NT2/D1 (cell line): ENCODE measurements around the gene DIP2C.
"Not testable (repeated sequence)": the region's sequence is repeated elsewhere in the genome, so short reads cannot be mapped to it uniquely, and the experiment has no call there.

Source experiments
- DNase-seq: peaks from one replicate; pipeline ENCODE4 v3.0.0-alpha.2; 2011; ENCODE audit warnings: low read depth, low spot score
- H3K27me3 ChIP-seq: 2 replicates; pipeline ENCODE4 v1.6.0; 2011; ENCODE audit warnings: mild to moderate bottlenecking; ENCODE audit not compliant: insufficient read length, insufficient read depth
- H3K36me3 ChIP-seq: 2 replicates; pipeline ENCODE4 v1.6.1; 2011; ENCODE audit warnings: mild to moderate bottlenecking, low read length, mixed read lengths; ENCODE audit not compliant: insufficient read depth, insufficient read length
- H3K4me1 ChIP-seq: 2 replicates; pipeline ENCODE4 v1.5.1; 2011; ENCODE audit not compliant: insufficient read depth, insufficient read length
- H3K4me3 ChIP-seq: 2 replicates; pipeline ENCODE4 v1.5.1; 2011; ENCODE audit warnings: low read depth; ENCODE audit not compliant: insufficient read length
- H3K9ac ChIP-seq: 2 replicates; pipeline ENCODE4 v1.6.0; 2011; ENCODE audit warnings: low read depth; ENCODE audit not compliant: insufficient read length
- H3K9me3 ChIP-seq: 2 replicates; pipeline ENCODE4 v1.5.1; 2011; ENCODE audit warnings: mild to moderate bottlenecking, low read length; ENCODE audit not compliant: insufficient read depth
- SUZ12 ChIP-seq: IDR thresholded peaks from 2 replicates; pipeline ENCODE4 v1.6.1; 2011; ENCODE audit not compliant: insufficient read length, insufficient read depth; ENCODE audit errors: extremely low read depth
- YY1 ChIP-seq: IDR thresholded peaks from 2 replicates; pipeline ENCODE4 v1.6.1; 2011; ENCODE audit not compliant: insufficient read length, insufficient read depth
- ZNF274 ChIP-seq: IDR thresholded peaks from 2 replicates; pipeline ENCODE4 v1.6.1; 2011; ENCODE audit warnings: mild to moderate bottlenecking, low read depth, low read length

DIP2C gene

GRCh38 chr10:327889-328852 lies 361.3 kb downstream of the DIP2C start:
- H3K9me3 ChIP-seq = no peaks in the 10 kb centered on the region
- no peaks in the 10 kb centered on the region for H3K4me1 ChIP-seq
- no peak overlapping the region for H3K4me3 ChIP-seq
- TF ChIP-seq ZNF274 = no peak
- no peaks in the 10 kb centered on the region for H3K27me3 ChIP-seq
- H3K9ac ChIP-seq = no peak overlapping the region
- DNase-seq = no peak
- no peaks in the 10 kb centered on the region for H3K36me3 ChIP-seq

- H3K9ac ChIP-seq = no peak overlapping the region
- no peak for DNase-seq
- no peaks in the 10 kb centered on the region for H3K36me3 ChIP-seq
- no peaks in the 10 kb centered on the region for H3K9me3 ChIP-seq
- no peaks in the 10 kb centered on the region for H3K27me3 ChIP-seq
- no peak overlapping the region for H3K4me3 ChIP-seq
- H3K4me1 ChIP-seq = no peaks in the 10 kb centered on the region
- TF ChIP-seq ZNF274 (no peak), SUZ12 (no peak), YY1 (no peak)
These were observed 362.4 kb downstream of the DIP2C start for GRCh38 chr10:326894-327635.

GRCh38 chr10:326350-326749 lies 363.1 kb downstream of the DIP2C start:
- no peaks in the 10 kb centered on the region for H3K36me3 ChIP-seq
- no peaks in the 10 kb centered on the region for H3K4me1 ChIP-seq
- H3K9me3 ChIP-seq = no peaks in the 10 kb centered on the region
- no peak overlapping the region for H3K4me3 ChIP-seq
- no peaks in the 10 kb centered on the region for H3K27me3 ChIP-seq
- TF ChIP-seq YY1 (no peak), ZNF274 (no peak), SUZ12 (no peak)
- no peak for DNase-seq
- H3K9ac ChIP-seq = no peak overlapping the region

- Histone ChIP-seq H3K9ac (no peak overlapping the region), H3K4me1 (no peaks in the 10 kb centered on the region), H3K36me3 (peaks cover 2% of the 10 kb centered on the region), H3K4me3 (no peak overlapping the region), H3K27me3 (no peaks in the 10 kb centered on the region), H3K9me3 (no peaks in the 10 kb centered on the region)
- TF ChIP-seq YY1 = no peak
- TF ChIP-seq ZNF274 = no peak
- TF ChIP-seq SUZ12 = no peak
- DNase-seq = no peak
These were observed 364.2 kb downstream of the DIP2C start for GRCh38 chr10:325282-325681.

- H3K4me1 ChIP-seq = no peaks in the 10 kb centered on the region
- TF ChIP-seq SUZ12 (no peak), YY1 (no peak), ZNF274 (no peak)
- DNase-seq = no peak
- no peak overlapping the region for H3K9ac ChIP-seq
- no peak overlapping the region for H3K4me3 ChIP-seq
- H3K36me3 ChIP-seq = peaks cover 2% of the 10 kb centered on the region
- no peaks in the 10 kb centered on the region for H3K9me3 ChIP-seq
- H3K27me3 ChIP-seq = no peaks in the 10 kb centered on the region
These were observed 364.9 kb downstream of the DIP2C start for GRCh38 chr10:324593-324992.

- no peak for TF ChIP-seq ZNF274
- no peak for TF ChIP-seq SUZ12
- no peak for TF ChIP-seq YY1
- Histone ChIP-seq H3K9ac (no peak overlapping the region), H3K9me3 (no peaks in the 10 kb centered on the region), H3K4me1 (no peaks in the 10 kb centered on the region), H3K27me3 (no peaks in the 10 kb centered on the region), H3K36me3 (peaks cover 2% of the 10 kb centered on the region), H3K4me3 (no peak overlapping the region)
- DNase-seq = no peak
These were observed 365.7 kb downstream of the DIP2C start for GRCh38 chr10:323651-324293.

DNA sequence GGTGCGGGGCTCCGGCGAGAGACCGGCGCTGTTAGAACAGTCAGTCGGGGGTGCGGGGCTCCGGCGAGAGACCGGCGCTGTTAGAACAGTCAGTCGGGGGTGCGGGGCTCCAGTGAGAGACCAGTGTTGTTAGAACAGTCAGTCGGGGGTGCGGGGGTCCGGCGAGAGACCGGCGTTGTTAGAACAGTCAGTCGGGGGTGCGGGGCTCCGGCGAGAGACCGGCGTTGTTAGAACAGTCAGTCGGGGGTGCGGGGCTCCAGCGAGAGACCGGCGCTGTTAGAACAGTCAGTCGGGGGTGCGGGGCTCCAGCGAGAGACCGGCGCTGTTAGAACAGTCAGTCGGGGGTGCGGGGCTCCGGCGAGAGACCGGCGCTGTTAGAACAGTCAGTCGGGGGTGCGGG lies 366.4 kb downstream of the DIP2C start:
- not testable (repeated sequence) for H3K4me3 ChIP-seq, H3K36me3 ChIP-seq, DNase-seq, H3K9me3 ChIP-seq, H3K27me3 ChIP-seq, H3K4me1 ChIP-seq, H3K9ac ChIP-seq
